Fibroblast of pulmonary artery (primary cell): ENCODE measurements around the gene CCDC50.
A peak's percentile ranks its signal among the peaks of the same experiment; 100 is the strongest.

Experiments
- DNase-seq: peaks from one replicate; pipeline ENCODE4 v3.0.0-alpha.2; 2010; ENCODE audit warnings: low read depth
- H3K4me3 ChIP-seq: replicated peaks from 2 replicates; pipeline ENCODE4 v1.5.1; 2011; ENCODE audit warnings: low read depth, mild to moderate bottlenecking, control low read depth, low read length, moderate library complexity
- CTCF ChIP-seq: IDR thresholded peaks from 2 replicates; pipeline ENCODE4 v1.5.1; 2011; ENCODE audit warnings: mild to moderate bottlenecking, control low read depth, low read length, inconsistent platforms; ENCODE audit errors: missing control alignments

CCDC50 gene

DNA sequence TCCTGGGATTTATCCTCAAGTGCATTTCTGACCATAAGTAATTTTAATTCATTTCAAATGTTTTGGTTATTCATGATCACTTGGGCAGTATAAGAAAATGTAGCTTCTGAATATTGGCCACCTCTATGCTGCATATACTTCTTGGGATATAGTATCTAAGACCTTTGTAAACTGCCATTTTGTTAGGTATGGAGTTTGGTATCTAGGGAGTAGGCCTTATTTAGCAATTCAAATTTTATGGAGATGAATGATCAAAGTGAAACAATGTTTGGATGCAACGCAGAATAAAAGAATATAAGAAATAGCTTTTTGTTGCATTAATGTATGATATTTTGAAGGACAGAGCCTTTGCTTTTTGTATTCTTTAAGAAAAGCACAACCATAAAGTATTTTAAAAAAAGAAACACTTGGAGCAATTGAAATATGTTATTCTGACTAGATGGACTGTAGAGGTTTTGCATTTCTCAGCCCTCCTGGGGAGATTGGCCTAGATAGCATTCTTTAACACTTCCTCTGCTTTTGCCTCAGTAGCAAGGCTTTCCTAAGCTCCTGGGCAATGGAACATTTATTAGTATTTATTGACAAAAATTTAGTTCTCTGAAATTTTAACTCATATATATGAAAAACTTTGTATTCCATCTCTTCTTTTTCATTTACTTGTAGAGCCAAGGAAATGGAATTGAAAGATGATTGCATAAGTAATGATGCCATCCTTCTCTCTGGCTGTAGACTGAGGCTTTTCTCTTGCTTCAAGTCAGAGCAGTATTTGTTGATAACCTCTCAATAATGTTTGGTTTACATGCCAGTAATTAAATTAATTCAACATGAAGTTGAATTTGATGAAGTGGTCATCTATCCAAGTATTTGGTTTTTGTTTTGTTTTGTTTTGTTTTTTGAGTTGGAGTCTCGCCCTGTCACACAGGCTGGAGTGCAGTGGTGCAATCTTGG lies 62.9 kb downstream of the CCDC50 start:
- no peak overlapping the region for H3K4me3 ChIP-seq
- no peak for DNase-seq
- TF ChIP-seq CTCF, result no peak

- peak; percentile 63 for DNase-seq
- H3K4me3 ChIP-seq, result no peak overlapping the region
- TF ChIP-seq CTCF, result no peak
Observed at GRCh38 chr3:191393146-191393545, 64.0 kb downstream of the CCDC50 start.

- TF ChIP-seq CTCF, result no peak
- H3K4me3 ChIP-seq, result no peak overlapping the region
- no peak for DNase-seq
Observed at GRCh38 chr3:191397771-191398170, 68.6 kb downstream of the CCDC50 start.

- TF ChIP-seq CTCF, result peak; percentile 1
- H3K4me3 ChIP-seq, result no peak overlapping the region
- no peak for DNase-seq
Observed at GRCh38 chr3:191398607-191399006, 69.4 kb downstream of the CCDC50 start.

DNA sequence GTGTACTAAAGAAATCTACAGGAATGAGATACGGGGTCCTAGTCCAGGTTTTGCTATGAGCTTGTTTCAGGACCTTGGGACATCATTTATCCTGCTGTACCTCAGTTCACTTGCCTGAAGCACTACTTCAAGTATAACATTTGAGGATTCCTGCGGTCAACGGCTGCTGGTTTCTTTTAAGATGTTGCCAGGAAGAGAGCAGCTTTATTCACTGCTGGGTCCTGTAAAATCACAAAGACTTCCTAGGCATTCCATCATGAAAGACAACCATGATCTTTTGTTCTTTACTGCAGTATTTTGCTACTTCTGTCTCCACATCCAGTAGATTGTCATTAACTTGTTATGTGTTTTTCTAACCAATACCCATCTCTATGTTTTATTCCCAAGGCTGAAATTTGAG lies 70.7 kb downstream of the CCDC50 start:
- TF ChIP-seq CTCF, result no peak
- H3K4me3 ChIP-seq, result no peak overlapping the region
- DNase-seq, result no peak

GRCh38 chr3:191401775-191402357 lies 72.7 kb downstream of the CCDC50 start:
- no peak for DNase-seq
- no peak for TF ChIP-seq CTCF
- no peak overlapping the region for H3K4me3 ChIP-seq
